ENCODE measurements around the gene CLIC1. TPM values are rescaled to one million over a fixed set of nuclear protein-coding genes. Genes with fewer than 3 reads are reported as not detected.
A peak's percentile ranks its signal among the peaks of the same experiment; 100 is the strongest.

Gene CLIC1
- total and polyA plus RNA-seq, 10 of the 15 experiments (the other 5 are each of a cell fraction or from before 2014, with no cell fraction given) = 446 to 1,266 (median 636) TPM

GRCh38 chr6:31681135-31681671 lies 55.1 kb downstream of the CLIC1 start (continued):
- no peak for TF ChIP-seq ETV6 (conservative IDR thresholded peaks at IDR 0.05 in 1 of 2, IDR thresholded peaks at IDR 0.05 in 1 of 2; ENCODE audit: borderline replicate concordance in 1 of 2, low read depth in 1 of 2)
- no peak for TF ChIP-seq RCOR1 (conservative IDR thresholded peaks at IDR 0.05; ENCODE audit: low read depth, low read length)
- TF ChIP-seq DPF2 (IDR thresholded peaks at IDR 0.05) = 0 out of 2 replicates have a peak, but pooled peaks have one; percentile 36
- TF ChIP-seq CHD2 (IDR thresholded peaks at IDR 0.05; ENCODE audit: borderline replicate concordance, low read depth, low read length) = no peak
- peak in 1 of 3 experiments; percentile 32; a peak in 3 of 6 replicates for TF ChIP-seq CTCF (IDR thresholded peaks at IDR 0.05 in 2 of 3, conservative IDR thresholded peaks at IDR 0.05 in 1 of 3; ENCODE audit: control insufficient read depth in 2 of 3, extremely low read depth in 1 of 3, insufficient read depth in 1 of 3, low read depth in 3 of 3, low read length in 3 of 3)
- no peak for TF ChIP-seq PML (IDR thresholded peaks at IDR 0.05; ENCODE audit: low read length)
- TF ChIP-seq STAT3 (IDR thresholded peaks at IDR 0.05; ENCODE audit: low read depth, low read length) = no peak
- no peak for TF ChIP-seq PBX3 (IDR thresholded peaks at IDR 0.05; ENCODE audit: insufficient replicate concordance, low read depth, low read length)
- TF ChIP-seq BCL11A (IDR thresholded peaks at IDR 0.05; ENCODE audit: low read depth, low read length) = no peak
- TF ChIP-seq RBBP5 (conservative IDR thresholded peaks at IDR 0.05) = no peak
- no peak for TF ChIP-seq MEF2A (IDR thresholded peaks at IDR 0.05; ENCODE audit: insufficient read depth, low read depth, low read length)
- no peak for TF ChIP-seq ZNF592 (IDR thresholded peaks at IDR 0.05)
- TF ChIP-seq EGR1 (IDR thresholded peaks at IDR 0.05; ENCODE audit: borderline replicate concordance in 1 of 2, low read depth in 2 of 2, low read length in 2 of 2) = no peak
- TF ChIP-seq EZH2 (IDR thresholded peaks at IDR 0.05; ENCODE audit: borderline replicate concordance, control insufficient read depth, low read depth, low read length) = no peak
- peak; percentile 43; the same call in 1 of the 2 replicates for TF ChIP-seq EED (IDR thresholded peaks at IDR 0.05; ENCODE audit: low read depth)
- no peak for TF ChIP-seq STAT1 (conservative IDR thresholded peaks at IDR 0.05)
- no peak for TF ChIP-seq CREM (IDR thresholded peaks at IDR 0.05; ENCODE audit: low read depth)
- TF ChIP-seq BMI1 (IDR thresholded peaks at IDR 0.05; ENCODE audit: borderline replicate concordance) = no peak
- no peak for TF ChIP-seq KAT2A (conservative IDR thresholded peaks at IDR 0.05; ENCODE audit: control insufficient read depth, low read depth, low read length)
- TF ChIP-seq NFXL1 (IDR thresholded peaks at IDR 0.05; ENCODE audit: borderline replicate concordance) = no peak
- TF ChIP-seq CBX5 (IDR thresholded peaks at IDR 0.05; ENCODE audit: low read depth) = no peak
- TF ChIP-seq MEF2B (IDR thresholded peaks at IDR 0.05; ENCODE audit: partially characterized antibody, poor library complexity, severe bottlenecking) = peak; percentile 63
- no peak for TF ChIP-seq CHD4 (IDR thresholded peaks at IDR 0.05)
- no peak for TF ChIP-seq SRF (IDR thresholded peaks at IDR 0.05; ENCODE audit: low read depth in 2 of 2, low read length in 2 of 2)

Data from GM12878 (cell line).